HG03378 (cell line): ENCODE results near the gene BAZ1B.
"Not testable (repeated sequence)": the region's sequence is repeated elsewhere in the genome, so short reads cannot be mapped to it uniquely, and the experiment has no call there.

Experiments
- ATAC-seq: cut with Tn5 transposase; IDR thresholded peaks from one replicate; pipeline ENCODE4 v1.9.1; 2021; ENCODE audit warnings: mild to moderate bottlenecking, moderate library complexity; ENCODE audit not compliant: unreplicated experiment

Gene BAZ1B, protein sequence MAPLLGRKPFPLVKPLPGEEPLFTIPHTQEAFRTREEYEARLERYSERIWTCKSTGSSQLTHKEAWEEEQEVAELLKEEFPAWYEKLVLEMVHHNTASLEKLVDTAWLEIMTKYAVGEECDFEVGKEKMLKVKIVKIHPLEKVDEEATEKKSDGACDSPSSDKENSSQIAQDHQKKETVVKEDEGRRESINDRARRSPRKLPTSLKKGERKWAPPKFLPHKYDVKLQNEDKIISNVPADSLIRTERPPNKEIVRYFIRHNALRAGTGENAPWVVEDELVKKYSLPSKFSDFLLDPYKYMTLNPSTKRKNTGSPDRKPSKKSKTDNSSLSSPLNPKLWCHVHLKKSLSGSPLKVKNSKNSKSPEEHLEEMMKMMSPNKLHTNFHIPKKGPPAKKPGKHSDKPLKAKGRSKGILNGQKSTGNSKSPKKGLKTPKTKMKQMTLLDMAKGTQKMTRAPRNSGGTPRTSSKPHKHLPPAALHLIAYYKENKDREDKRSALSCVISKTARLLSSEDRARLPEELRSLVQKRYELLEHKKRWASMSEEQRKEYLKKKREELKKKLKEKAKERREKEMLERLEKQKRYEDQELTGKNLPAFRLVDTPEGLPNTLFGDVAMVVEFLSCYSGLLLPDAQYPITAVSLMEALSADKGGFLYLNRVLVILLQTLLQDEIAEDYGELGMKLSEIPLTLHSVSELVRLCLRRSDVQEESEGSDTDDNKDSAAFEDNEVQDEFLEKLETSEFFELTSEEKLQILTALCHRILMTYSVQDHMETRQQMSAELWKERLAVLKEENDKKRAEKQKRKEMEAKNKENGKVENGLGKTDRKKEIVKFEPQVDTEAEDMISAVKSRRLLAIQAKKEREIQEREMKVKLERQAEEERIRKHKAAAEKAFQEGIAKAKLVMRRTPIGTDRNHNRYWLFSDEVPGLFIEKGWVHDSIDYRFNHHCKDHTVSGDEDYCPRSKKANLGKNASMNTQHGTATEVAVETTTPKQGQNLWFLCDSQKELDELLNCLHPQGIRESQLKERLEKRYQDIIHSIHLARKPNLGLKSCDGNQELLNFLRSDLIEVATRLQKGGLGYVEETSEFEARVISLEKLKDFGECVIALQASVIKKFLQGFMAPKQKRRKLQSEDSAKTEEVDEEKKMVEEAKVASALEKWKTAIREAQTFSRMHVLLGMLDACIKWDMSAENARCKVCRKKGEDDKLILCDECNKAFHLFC (N-terminal part only)

DNA sequence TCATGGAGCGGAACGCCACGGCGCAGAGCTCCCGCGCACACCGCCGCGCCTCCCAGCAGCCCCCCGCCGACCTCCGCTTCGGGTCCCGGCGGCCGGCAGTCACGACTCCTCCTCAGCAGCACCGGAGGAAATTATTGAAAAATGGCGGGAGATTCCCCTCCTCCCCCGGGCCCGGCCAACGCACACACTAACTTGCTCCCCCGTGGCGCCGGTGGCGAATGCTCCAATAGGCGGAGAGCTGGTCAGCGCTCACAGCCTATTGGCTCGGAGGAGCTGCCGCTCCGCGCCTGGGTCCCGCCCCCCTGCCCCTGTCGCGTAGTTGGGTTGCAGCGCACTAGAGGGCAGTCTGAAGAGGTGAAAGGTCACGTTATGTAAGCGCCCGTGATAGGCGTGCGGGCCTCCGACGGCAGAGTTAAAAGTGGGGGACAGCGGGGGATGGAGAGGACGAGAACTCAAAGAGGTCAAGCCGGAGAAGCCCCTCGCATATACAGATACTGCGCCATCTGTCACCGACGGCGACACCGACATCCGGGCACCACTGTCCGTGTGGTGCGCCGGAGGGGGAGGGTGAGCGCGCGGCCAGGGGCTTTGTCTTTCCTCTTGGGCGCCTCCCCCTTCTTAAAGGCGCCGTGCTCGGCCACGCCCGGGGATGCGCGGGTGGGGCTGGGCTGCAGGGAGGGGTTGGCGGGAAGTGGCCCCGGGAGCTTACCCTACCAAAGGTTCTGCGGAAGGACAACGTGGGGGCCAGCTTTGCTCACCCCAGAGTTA is at the start of gene BAZ1B:
BAZ1B (minus strand) TSS at position 189 of the 768 bp plus-strand sequence. CDS start 360 bp downstream, outside the sequence.
- ATAC-seq: peak; percentile 71

DNA sequence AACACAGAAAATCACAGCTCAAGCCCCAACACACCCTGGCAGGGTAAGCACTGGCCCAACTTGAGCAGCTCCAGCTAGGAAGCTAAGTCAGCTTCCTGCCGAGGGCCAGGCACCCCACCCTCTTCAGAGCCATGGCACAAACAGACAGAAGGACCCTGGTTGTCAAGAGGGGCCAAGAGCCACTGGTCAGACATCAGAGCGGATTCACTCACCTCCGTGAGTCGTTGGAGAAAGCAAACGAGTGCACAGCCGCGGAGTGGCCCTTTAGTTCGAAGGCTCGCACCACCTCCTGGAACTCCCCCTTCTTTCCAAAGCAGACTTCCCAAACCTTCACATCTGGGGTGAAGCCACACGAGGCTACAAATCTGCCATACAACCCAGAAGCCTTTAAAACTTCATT is 48.9 kb upstream of the BAZ1B start:
- no peak for ATAC-seq

DNA sequence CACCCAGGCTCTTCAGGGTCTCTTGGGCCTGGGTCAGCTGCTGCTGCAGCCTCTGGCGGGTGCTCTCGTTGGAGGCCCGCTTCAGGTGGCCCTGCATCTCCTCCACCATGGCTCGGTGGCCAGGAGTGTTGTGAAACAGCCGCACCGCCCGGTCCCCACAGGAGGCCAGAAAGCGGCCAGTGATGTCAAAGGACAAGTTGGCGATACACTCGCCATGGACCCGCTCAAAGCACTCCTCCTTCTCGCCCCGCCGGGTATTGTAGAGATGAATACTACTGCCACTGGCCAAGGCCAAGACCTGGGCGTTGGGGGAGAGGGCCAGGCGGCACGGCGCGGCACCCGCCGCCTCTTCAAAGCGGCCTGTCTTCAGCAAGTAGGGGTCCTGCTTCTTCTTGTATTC is 48.4 kb upstream of the BAZ1B start:
- no peak for ATAC-seq

DNA sequence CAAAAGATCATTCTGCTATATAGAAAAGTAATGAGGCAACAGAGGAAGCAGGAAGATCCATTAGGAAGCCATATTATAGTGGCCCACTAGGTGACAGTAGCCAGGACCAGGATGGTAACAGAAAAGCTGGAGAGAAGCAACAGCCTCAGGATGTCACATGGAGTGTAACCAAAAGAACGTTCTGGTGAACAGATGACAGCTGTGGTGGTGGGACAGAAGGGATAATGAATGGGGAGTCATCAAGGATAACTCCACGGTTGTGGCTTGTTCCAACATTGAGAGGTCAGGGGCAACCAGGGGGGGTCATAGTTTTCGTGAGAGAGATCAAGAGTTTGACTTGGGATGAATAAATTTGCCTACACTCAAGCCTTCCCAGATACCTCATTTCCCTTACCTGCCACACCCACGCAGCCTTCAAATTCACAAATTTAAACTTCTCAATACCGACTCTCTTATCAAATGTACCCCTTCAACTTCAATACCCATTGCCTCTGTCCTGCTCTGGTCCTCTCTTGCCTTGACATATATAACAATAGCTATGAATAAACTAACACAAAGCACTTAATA is 47.0 kb upstream of the BAZ1B start:
- ATAC-seq: no peak

DNA sequence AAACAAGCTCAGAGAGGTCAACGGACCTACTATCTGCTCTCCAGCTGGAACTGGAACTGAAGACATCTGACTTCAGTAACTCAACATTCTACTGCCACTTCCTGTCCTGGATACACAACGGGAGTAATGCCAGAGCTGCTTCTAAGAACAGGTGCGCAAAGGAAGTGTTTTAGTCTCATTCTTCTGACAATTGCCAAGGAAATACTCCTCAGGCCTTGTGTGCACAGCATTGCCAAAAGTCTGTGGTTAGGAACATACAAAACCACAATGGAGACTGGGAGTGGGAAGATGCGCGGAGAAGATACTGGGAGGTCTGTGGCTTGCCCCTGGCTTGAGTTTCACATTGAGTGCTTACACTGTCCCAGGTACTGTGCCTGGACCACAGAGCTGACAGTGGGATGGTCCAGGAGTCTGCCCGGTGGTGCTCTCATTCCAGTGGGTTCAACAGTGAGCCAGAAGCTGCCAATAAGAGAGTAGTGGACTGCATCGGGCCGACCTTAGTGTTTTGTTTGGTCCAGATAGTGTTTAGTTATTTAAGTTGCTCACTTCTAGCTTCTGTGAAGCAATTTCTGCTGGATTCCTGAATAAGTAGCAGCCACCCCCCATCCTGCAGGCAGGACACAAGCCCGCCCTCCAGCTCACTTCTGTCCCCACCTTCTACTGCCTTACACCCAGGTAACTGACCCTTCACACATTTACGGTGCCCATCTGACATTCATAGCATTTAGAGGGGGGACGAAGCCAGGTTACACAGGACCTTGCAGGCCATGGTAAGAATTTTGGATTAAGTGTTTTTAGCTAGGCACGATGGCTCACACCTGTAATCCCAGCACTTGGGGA is 46.0 kb upstream of the BAZ1B start:
- ATAC-seq: no peak

DNA sequence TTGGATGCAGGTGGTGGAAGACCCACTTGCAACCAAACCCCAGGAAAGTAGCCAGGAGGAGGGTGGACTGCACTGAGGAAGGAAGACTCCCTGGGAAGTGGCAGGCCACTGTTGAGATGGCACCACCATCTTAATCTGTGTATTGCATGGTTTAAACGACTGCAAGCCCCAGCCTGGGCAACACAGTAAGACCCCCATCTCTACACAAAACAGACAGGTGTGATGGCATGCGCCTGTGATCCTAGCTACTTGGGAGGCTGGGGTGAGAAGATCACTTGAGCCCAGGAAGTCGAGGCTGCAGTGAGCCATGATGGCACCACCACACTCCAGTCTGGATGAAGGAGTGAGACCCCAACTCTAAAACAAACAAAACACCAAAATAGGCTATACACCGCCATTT is 45.0 kb upstream of the BAZ1B start:
- no peak for ATAC-seq

DNA sequence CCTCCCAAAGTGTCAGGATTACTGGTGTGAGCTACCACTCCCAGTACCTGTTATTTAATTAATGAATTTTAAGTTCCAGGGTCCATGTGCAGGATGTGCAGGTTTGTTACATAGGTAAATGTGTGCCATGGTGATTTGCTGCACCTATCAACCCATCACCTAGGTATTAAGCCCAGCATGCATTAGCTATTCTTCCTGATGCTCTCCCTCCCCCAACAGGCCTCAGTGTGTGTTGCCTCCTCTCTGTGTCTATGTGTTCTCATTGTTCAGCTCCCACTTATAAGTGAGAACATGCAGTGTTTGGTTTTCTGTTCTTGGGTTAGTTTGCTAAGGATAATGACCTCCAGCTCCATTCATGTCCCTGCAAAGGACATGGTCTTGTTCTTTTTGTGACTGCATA is 44.3 kb upstream of the BAZ1B start:
- ATAC-seq: not testable (repeated sequence)

DNA sequence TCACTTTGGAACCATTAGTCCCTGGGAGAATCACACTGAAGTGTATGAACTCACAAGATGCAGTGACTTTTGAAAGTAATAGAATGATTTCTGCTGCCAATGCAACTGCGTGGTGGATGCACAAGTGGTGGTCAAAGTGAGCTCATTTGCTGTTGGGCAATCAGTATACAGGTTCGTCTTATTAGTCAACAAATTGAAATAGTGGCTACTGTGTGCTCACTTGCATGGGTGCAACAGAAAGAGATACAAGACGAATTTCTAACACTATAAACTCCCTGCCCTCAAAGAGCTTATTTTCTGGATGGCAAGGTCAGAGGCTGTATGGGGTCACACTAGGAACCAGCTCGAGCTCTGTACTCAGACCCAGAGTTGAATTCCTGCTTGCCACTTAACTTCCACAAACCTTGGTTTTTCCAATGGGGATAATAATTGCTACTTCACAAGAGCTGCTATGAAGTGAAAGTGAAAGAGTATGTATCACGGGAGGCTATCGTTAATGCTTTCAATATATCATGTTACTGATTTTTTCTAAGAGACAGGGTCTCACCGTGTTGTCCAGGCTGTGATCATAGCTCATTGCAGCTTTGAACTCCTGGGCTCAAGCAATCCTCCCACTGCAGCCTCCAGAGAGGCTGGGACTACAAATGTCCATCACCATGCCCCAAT is 43.7 kb upstream of the BAZ1B start:
- no peak for ATAC-seq

DNA sequence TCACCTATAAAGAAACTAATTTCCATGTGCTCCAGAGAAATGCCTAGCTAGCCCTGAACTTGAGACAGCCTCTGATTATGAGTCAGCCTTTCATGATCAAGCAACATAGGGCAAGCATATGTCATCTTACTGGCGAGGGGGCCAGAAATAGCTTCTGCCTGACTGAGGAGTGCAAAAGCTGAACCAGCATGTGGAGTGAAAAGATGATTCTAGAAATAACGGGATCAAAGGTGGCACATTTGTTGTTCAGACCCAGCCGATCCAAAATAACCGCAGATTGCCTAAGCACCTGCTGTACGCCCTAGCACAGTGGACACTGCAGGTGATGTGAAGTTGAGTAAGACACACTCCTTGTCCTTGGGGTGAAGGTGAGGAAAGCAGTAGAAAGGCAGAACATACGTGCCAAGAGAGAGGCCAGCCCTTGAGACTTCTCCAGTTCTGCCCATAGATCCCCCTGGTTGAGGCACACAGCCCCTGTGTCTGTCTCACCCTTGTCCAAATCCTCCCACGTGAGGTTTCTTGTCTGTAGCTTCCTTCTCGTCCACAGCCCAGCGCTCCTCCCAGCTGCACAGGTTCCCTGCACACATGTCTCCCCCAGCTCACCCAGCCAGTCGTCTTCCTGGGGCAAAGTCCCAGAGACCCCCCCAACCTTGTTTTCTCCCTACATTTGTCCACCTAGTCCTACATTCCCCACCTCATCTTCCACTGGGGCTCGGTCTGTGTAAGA is 38.2 kb upstream of the BAZ1B start:
- no peak for ATAC-seq

DNA sequence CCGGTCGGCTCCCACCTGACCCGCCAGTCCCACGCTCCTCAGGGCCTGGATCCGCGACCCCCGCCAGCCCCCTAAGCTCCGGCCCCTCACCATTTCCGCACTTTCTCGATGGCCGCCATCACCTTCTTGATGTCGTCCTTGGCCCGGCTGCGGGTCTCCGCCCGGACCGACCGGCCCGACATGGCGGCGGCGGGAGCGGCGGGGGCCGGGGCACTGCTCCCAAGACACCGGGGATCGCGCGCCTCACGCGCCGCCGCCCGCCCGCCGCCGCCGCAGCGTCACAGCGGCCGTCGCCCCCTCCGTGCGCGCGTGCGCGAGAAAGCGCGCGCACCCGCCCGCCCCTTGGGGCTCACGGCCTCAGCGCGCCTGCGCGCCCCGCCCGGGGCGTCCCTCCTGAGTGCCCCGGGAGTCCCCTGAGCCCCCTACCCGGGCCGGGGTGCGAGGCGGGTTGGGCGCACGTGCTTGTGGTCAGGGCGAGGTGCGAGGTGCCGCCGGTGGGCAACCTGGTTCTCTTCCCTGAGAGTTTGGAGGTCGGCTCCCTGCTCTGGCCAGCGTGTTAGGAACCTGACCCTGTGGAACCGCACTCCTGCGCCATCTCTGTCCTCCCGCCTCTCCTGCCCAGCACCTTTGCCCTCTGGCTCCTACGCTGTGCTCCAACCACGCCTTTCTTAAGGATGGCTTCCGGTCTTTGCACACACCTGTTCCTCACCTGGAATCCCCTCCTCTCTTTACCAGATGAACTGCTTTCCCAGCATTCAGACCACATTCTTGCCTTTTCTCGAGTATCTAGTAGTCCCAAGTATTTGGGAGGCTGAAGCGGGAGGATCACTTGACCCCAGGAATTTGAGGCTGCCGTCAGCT is 35.5 kb upstream of the BAZ1B start, which contains the start of gene BCL7B:
BCL7B (minus strand) TSS at position 294 of the 861 bp plus-strand sequence; CDS start at position 182, 112 bp downstream.
- no peak for ATAC-seq

DNA sequence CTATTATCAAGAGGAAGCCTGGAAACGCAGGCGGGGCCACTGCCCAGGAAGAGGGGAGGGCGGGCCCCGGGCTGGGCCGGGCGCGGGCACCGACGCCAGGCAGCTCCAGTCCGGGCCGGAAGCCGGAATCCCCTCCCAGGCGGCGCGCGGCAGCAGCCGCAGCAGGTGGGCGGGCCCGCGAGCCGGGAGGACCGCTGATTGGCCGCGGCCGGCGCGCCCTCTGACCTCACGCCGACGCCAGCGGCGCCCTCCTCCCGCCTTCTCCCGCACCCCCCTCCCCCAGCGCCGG is 35.0 kb upstream of the BAZ1B start:
- ATAC-seq: peak; percentile 57

DNA sequence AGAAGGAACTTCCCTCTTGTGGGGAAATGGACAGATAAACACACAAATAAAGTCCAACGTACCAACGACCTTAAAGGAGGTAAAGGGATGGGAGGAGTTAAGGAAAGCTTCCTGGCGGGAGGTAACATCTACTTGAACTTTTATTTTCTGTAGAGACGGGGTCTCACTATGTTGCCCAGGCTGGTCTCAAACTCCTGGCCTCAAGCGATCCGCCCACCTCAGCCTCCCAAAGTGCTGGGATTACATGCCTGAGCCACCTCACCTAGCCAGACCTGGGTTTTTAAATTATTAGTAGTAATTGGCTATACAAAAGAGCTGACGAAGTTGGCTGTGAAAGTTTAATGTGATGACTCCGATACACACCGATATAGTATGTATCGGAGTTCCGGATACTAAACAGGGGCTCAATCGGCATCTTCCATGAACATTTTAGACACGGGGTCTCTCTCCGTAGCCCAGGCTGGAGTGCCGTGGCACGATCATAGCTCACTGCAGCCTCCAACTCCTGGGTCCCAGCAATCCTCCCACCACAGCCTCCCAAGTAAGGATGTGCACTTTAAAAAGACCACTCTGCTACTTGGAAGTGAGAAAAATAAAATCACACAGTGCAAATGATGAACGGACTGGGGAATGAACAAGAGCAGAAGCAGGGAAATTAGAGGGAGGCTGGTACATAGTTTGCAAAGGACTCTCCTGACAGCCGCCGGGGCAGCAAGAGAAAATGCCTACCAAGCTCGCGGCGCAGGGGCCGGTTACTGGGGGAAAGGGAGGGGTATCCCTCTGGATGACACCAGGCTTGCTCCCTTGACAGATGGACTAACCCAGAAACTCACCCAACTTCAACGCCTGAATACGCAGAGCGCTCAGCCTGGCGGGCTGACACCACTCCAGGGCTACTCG is 34.4 kb upstream of the BAZ1B start:
- ATAC-seq: no peak

DNA sequence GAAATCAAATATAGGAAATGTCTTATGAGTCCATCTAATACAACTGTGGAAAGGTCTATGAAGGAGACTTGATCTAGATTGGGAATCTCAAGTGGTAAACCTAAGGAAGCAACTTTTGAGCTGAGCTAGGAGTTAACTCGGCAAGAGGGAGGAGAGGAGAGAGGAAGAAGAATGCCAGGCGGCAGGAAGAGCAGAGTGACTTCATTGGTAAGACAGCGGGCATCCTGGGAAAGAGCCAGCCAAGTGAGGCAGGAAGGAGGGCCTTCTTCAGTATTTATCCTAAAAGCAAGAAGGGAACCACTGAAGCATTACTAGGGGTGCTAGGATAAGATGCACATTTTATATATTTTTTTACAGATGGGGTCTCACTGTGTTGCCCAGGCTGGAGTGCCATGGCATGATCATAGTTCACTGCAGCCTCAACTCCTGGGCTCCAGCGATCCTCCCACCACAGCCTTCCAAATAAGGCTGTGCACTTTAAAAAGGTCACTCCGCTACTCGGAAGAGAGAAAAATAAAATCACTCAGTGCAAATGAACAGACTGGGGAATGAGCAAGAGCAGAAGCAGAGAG is 33.4 kb upstream of the BAZ1B start:
- no peak for ATAC-seq

DNA sequence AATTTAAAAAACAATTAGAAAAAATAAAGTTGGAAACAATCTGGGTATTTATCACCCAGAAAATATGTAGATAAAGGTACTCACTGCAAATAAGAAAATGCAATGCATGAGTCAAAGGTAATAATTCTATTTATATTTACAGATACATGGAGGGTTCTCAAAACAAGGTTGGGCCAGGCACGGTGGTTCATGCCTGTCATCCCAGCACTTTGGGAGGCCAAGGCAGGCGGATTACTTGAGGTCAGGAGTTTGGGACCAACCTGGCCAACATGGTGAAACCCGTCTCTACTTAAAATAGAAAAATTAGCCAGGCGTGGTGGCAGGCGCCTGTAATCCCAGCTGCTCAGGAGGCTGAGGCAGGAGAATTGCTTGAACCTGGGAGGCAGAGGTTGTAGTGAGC is 28.0 kb upstream of the BAZ1B start:
- not testable (repeated sequence) for ATAC-seq

DNA sequence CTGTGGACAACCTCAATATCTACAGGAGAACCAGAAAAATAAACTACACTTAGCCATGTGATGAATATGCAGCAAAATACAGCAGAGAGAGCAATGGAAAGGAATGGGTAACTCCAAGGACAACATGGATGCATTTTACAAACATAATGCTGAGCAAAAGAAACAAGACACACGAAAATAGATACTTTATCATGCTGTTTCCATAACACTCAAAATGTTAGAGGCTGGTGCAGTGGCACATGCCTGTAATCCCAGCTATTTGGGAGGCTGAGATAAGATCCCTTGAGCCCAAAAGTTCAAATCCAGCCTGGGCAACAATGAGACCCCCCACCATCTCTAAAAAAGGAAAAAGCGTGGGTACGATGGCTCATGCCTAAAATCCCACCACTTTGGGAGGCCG is 27.1 kb upstream of the BAZ1B start:
- no peak for ATAC-seq

DNA sequence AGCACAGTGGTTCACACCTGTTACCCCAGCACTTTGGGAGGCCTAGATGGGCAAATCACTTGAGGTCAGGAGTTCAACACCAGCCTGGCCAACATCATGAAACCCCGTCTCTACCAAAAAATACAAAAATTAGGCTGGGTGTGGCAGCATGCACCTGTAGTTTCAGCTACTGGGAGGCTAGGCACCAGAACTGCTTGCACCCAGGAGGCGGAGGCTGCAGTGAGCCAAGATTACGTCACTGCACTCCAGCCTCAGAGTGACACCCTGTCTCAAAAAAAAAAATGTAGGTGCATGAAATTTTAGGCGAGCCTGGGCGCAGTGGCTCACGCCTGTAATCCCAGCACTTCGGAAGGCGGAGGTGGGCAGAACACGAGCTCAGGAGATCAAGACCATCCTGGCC is 25.7 kb upstream of the BAZ1B start:
- ATAC-seq: no peak
